IMR-90 (cell line): ENCODE data around the gene EIF3I. TPM values are rescaled to one million over a fixed set of nuclear protein-coding genes. Genes with fewer than 3 reads are reported as not detected.
A peak's percentile ranks its signal among the peaks of the same experiment; 100 is the strongest.

Source experiments
- ATAC-seq: fragments of 200-7000 bp; cut with Tn5 transposase; 2 replicates; pipeline ENCODE4 v1.9.1; 2020; ENCODE audit warnings: low read depth, mild to moderate bottlenecking, moderate library complexity
- BruUV-seq: library from RNA; stranded (reverse); fragments of 400-500 nt; replicated peaks from 2 replicates; lab custom pipeline; 2021; lab: Mats Ljungman, UMichigan
- CTCF ChIA-PET: fragments of 300-600 bp; formaldehyde crosslinking; extraction: SDS; loops from one replicate; lab custom pipeline; 2021; ENCODE audit warnings: antibody characterized with exemption; lab: Yijun Ruan, JAX
- POLR2A ChIA-PET: fragments of 300-600 bp; sonication (Branson Sonifier 250); formaldehyde crosslinking; loops from one replicate; lab custom pipeline; 2022; ENCODE audit warnings: antibody characterized with exemption; ENCODE audit not compliant: unreplicated experiment; lab: Charles Lee
- DNase-seq: peaks from one replicate; pipeline ENCODE4 v3.0.0; 2013
- H2AFZ ChIP-seq: replicated peaks from 2 replicates; pipeline ENCODE3; 2013; ENCODE audit warnings: low read length, mild to moderate bottlenecking; ENCODE audit not compliant: poor library complexity
- H2AK5ac ChIP-seq: 2 replicates; pipeline ENCODE4 v1.6.1; 2013; ENCODE audit warnings: low read depth, low read length, inconsistent platforms
- H2AK9ac ChIP-seq: replicated peaks from 2 replicates; pipeline ENCODE3; 2013; ENCODE audit warnings: mild to moderate bottlenecking, low read depth, low read length, moderate library complexity; ENCODE audit not compliant: poor library complexity
- H2BK120ac ChIP-seq: 2 replicates; pipeline ENCODE4 v1.6.1; 2013; ENCODE audit warnings: low read depth, low read length, inconsistent platforms
- H2BK15ac ChIP-seq: 3 replicates; pipeline ENCODE4 v1.6.1; 2013; ENCODE audit warnings: low read depth, low read length, inconsistent platforms
- H2BK20ac ChIP-seq: 2 replicates; pipeline ENCODE4 v1.6.1; 2013; ENCODE audit warnings: low read depth, mild to moderate bottlenecking, inconsistent platforms, low read length, moderate library complexity
- H2BK5ac ChIP-seq: 2 replicates; pipeline ENCODE4 v1.6.1; 2013; ENCODE audit warnings: mild to moderate bottlenecking, low read depth, low read length, inconsistent platforms; ENCODE audit not compliant: poor library complexity, severe bottlenecking
- H3K14ac ChIP-seq: replicated peaks from 2 replicates; pipeline ENCODE4 v1.6.1; 2013; ENCODE audit warnings: low read depth, low read length, inconsistent platforms
- H3K18ac ChIP-seq: 2 replicates; pipeline ENCODE4 v1.6.1; 2013; ENCODE audit warnings: low read depth, low read length, control low read depth
- H3K23ac ChIP-seq: 2 replicates; pipeline ENCODE4 v1.6.1; 2013; ENCODE audit warnings: low read depth, low read length, inconsistent platforms
- H3K27ac ChIP-seq: 2 replicates; pipeline ENCODE4 v1.5.1; 2013; ENCODE audit warnings: mild to moderate bottlenecking, control low read depth, low read length; ENCODE audit not compliant: insufficient read depth
- H3K27me3 ChIP-seq: 2 replicates; pipeline ENCODE4 v1.6.1; 2013; ENCODE audit warnings: low read length; ENCODE audit not compliant: control insufficient read depth, insufficient read depth
- H3K36me3 ChIP-seq: 2 replicates; pipeline ENCODE4 v1.6.1; 2013; ENCODE audit warnings: low read length, mixed read lengths; ENCODE audit not compliant: control insufficient read depth, insufficient read depth
- H3K4ac ChIP-seq: 2 replicates; pipeline ENCODE4 v1.6.1; 2013; ENCODE audit warnings: low read depth, low read length, inconsistent platforms
- H3K4me1 ChIP-seq: 2 replicates; pipeline ENCODE4 v1.6.1; 2013; ENCODE audit warnings: low read length, mixed read lengths; ENCODE audit not compliant: control insufficient read depth, insufficient read depth
- H3K4me2 ChIP-seq: 2 replicates; pipeline ENCODE4 v1.6.1; 2013; ENCODE audit warnings: low read depth, mild to moderate bottlenecking, control low read depth, low read length, moderate library complexity
- H3K4me3 ChIP-seq: 2 replicates; pipeline ENCODE4 v1.5.1; 2013; ENCODE audit warnings: low read depth, mild to moderate bottlenecking, control low read depth, low read length, moderate library complexity; ENCODE audit not compliant: insufficient read depth
- H3K56ac ChIP-seq: 2 replicates; pipeline ENCODE4 v1.6.1; 2013; ENCODE audit warnings: low read length, inconsistent platforms; ENCODE audit not compliant: insufficient read depth; ENCODE audit errors: extremely low read depth
- H3K79me1 ChIP-seq, 2 experiments: 2 replicates each; pipeline ENCODE4 v1.6.1; 2013; ENCODE audit warnings: low read length in 2 of 2, inconsistent platforms in 1 of 2, low read depth in 1 of 2
- H3K9ac ChIP-seq: 2 replicates; pipeline ENCODE4 v1.6.1; 2013; ENCODE audit warnings: low read depth, low read length, control low read depth
- H3K9me1 ChIP-seq: 2 replicates; pipeline ENCODE4 v1.6.1; 2013; ENCODE audit warnings: low read length, inconsistent platforms; ENCODE audit not compliant: insufficient read depth
- H3K9me3 ChIP-seq: 2 replicates; pipeline ENCODE4 v1.6.1; 2013; ENCODE audit warnings: low read length; ENCODE audit not compliant: control insufficient read depth, insufficient read depth
- H4K20me1 ChIP-seq: 2 replicates; pipeline ENCODE4 v1.6.1; 2013; ENCODE audit warnings: low read length, inconsistent platforms; ENCODE audit not compliant: insufficient read depth
- H4K5ac ChIP-seq: 2 replicates; pipeline ENCODE4 v1.6.1; 2013; ENCODE audit warnings: mild to moderate bottlenecking, low read depth, low read length, control low read depth
- H4K8ac ChIP-seq, 2 experiments: 2 replicates each; pipeline ENCODE4 v1.6.1; 2013; ENCODE audit warnings: low read depth in 2 of 2, low read length in 2 of 2, control low read depth in 1 of 2, inconsistent platforms in 1 of 2
- H4K91ac ChIP-seq: 2 replicates; pipeline ENCODE4 v1.6.1; 2013; ENCODE audit warnings: low read depth, low read length, inconsistent platforms; ENCODE audit not compliant: insufficient read depth
- FOS ChIP-seq: fragments of 150-350 bp; IDR thresholded peaks from 2 replicates; pipeline ENCODE4 v1.6.1; 2016; ENCODE audit warnings: low read depth, low read length
- MAFK ChIP-seq: IDR thresholded peaks from 2 replicates; pipeline ENCODE4 v1.6.1; 2012; ENCODE audit warnings: low read depth, low read length, improper control_type of control experiment
- POLR2A ChIP-seq: IDR thresholded peaks from 2 replicates; pipeline ENCODE4 v1.6.1; 2012; ENCODE audit warnings: mild to moderate bottlenecking, low read depth, low read length
- WGBS, 2 experiments: methylation state at CpG; one replicate each; pipeline versions ENCODE4 v1.1.5 to v1.1.7; 2013; ENCODE audit warnings: missing lambda C conversion rate in 2 of 2; ENCODE audit not compliant: insufficient read length in 1 of 2; ENCODE audit errors: extremely low coverage in 2 of 2; 5-methylcytosine and 5-hydroxymethylcytosine counted together
- dilution Hi-C: fragments of 300-500 bp; cut with HindIII; formaldehyde crosslinking; loops from one replicate; pipeline ENCODE4 v1.14.3; 2018; ENCODE audit warnings: low sequenced_read_pairs; ENCODE audit not compliant: unreplicated experiment
- in situ Hi-C: fragments of 300-500 bp; cut with MboI; formaldehyde crosslinking; loops from 3 replicates; pipeline ENCODE4 v1.14.3; 2019; ENCODE audit warnings: low sequenced_read_pairs, inconsistent platforms, mixed read lengths
- intact Hi-C: fragments of 100-400 bp; cut with micrococcal nuclease; formaldehyde crosslinking; loops from 2 replicates; pipeline ENCODE4 v1.10.0; 2022
- polyA plus RNA-seq, 3 experiments: library from polyadenylated mRNA; depleted of rRNA; stranded (reverse); fragments of >200 nt; gene quantifications; 2 replicates each; pipeline ENCODE4 v1.2.3, GENCODE V29; 2012; ENCODE audit warnings: low replicate concordance in 1 of 3
- total RNA-seq: library from RNA; depleted of rRNA; stranded (reverse); fragments of >200 nt; gene quantifications from 2 replicates; pipeline ENCODE4 v1.2.3, GENCODE V29; 2012

The EIF3I gene
- total and polyA plus RNA-seq, 2 of the 4 experiments (the other 2 are of a cell fraction): 469 to 716 TPM

DNA sequence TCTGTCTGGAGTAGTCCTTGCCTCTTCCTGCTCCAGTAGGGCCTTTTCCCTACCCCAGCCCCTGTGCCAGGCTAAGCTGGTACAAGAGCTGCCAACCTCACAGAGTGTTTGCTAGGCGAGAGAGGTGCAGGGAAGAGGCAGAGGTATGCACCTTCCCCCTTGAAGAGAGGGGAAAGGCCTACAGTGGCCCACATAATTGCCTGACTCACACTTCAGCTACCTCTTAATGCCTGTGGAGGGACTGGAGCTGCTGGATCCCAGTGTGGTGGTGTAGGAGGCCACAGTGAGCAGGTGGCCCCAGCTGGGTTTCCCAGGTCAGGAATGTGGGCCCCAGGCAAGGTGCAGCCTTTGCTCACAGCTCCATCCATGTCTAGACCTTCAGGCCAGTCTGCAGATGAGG lies 25.1 kb upstream of the EIF3I start:
- no peak overlapping the region for H2AFZ ChIP-seq
- no peak overlapping the region for H2BK120ac ChIP-seq
- H2BK15ac ChIP-seq: no peak overlapping the region
- dilution Hi-C loops (no loop called here), in situ Hi-C loops (no loop called here), intact Hi-C loops (no loop called here)
- ATAC-seq (no peak), DNase-seq (no peak)
- H3K36me3 ChIP-seq: peaks cover 61% of the 10 kb centered on the region
- no peak overlapping the region for H3K56ac ChIP-seq
- CTCF ChIA-PET: interaction anchor here (1.8 kb wide), 1 partner anchor 18 kb away, joined by 6 read pairs; no protein-coding TSS in a partner anchor
- H4K91ac ChIP-seq: no peak overlapping the region
- no CpG with 5 or more reads among the region's 1 CpG for WGBS, 2 experiments
- no peak overlapping the region for H3K18ac ChIP-seq
- no peaks in the 10 kb centered on the region for H3K27me3 ChIP-seq
- H3K9me1 ChIP-seq: peaks cover 16% of the 10 kb centered on the region; the same call in 1 of the 2 replicates
- H2AK5ac ChIP-seq: no peak overlapping the region
- 0 out of 2 replicates have a peak, but pooled peaks cover 12% of the 10 kb centered on the region for H4K20me1 ChIP-seq
- POLR2A ChIA-PET: interaction anchor here (1.0 kb wide), 1 partner anchor 81 kb away, joined by 4 read pairs; no protein-coding TSS in a partner anchor
- no peak overlapping the region for H3K4me3 ChIP-seq
- no peak overlapping the region for H2BK20ac ChIP-seq
- no peak overlapping the region for H3K9ac ChIP-seq
- H4K5ac ChIP-seq: no peak overlapping the region
- H4K8ac ChIP-seq: no peak overlapping the region
- H3K4ac ChIP-seq: no peak overlapping the region
- no peak overlapping the region for H3K23ac ChIP-seq
- no peak overlapping the region for H2AK9ac ChIP-seq
- H3K27ac ChIP-seq: no peak overlapping the region
- peaks cover 14 to 67% of the 10 kb centered on the region in 2 experiments; a peak in 3 of 4 replicates for H3K79me1 ChIP-seq
- no peaks in the 10 kb centered on the region for H3K9me3 ChIP-seq
- H2BK5ac ChIP-seq: no peak overlapping the region
- H3K4me2 ChIP-seq: no peak overlapping the region
- no peak overlapping the region for H3K14ac ChIP-seq
- BruUV-seq: no TSS peak
- TF ChIP-seq POLR2A (peak; percentile 22; the same call in 1 of the 2 replicates), FOS (no peak), MAFK (no peak)
- H3K4me1 ChIP-seq: peaks cover 31% of the 10 kb centered on the region
